H1 (cell line): Measurements from ENCODE around the gene FHL2. TPM values are rescaled to one million over a fixed set of nuclear protein-coding genes. Genes with fewer than 3 reads are reported as not detected.

Source experiments
- CTCF ChIA-PET: fragments of 300-600 bp; sonication (Branson Sonifier 250); formaldehyde crosslinking; loops from one replicate; lab custom pipeline; 2021; ENCODE audit not compliant: partially characterized antibody; lab: Charles Lee
- POLR2A ChIA-PET: fragments of 300-600 bp; sonication (Branson Sonifier 250); formaldehyde crosslinking; loops from one replicate; lab custom pipeline; 2021; ENCODE audit warnings: inconsistent platforms; ENCODE audit not compliant: partially characterized antibody; lab: Charles Lee
- DNase-seq, 2 experiments: peaks; one replicate each; pipeline versions ENCODE4 v3.0.0 to v3.0.0-alpha.2; 2010 to 2022; ENCODE audit warnings: low spot score in 2 of 2, low read depth in 1 of 2, mixed read lengths in 1 of 2
- FAIRE-seq: peaks from 2 replicates; lab custom pipeline; 2011; peaks lifted over from hg19 to GRCh38; lab: Jason Lieb, UNC
- H2AFZ ChIP-seq: 2 replicates; pipeline ENCODE4 v1.8.1; 2012; ENCODE audit warnings: low read length, inconsistent platforms
- H2AK5ac ChIP-seq: 2 replicates; pipeline ENCODE4 v1.6.1; 2013; ENCODE audit warnings: low read depth, low read length
- H2BK120ac ChIP-seq: replicated peaks from 2 replicates; pipeline ENCODE3; 2013; ENCODE audit warnings: low read depth, low read length, inconsistent platforms
- H2BK12ac ChIP-seq: 2 replicates; pipeline ENCODE4 v1.6.1; 2013; ENCODE audit warnings: low read depth, low read length
- H2BK15ac ChIP-seq: 2 replicates; pipeline ENCODE4 v1.6.1; 2013; ENCODE audit warnings: low read length
- H2BK20ac ChIP-seq: 2 replicates; pipeline ENCODE4 v1.6.1; 2013; ENCODE audit warnings: low read length
- H2BK5ac ChIP-seq: 2 replicates; pipeline ENCODE4 v1.6.1; 2013; ENCODE audit warnings: low read depth, low read length
- H3K14ac ChIP-seq: 2 replicates; pipeline ENCODE4 v1.6.1; 2013; ENCODE audit warnings: inconsistent platforms; ENCODE audit not compliant: insufficient read length
- H3K18ac ChIP-seq: 2 replicates; pipeline ENCODE4 v1.6.1; 2013; ENCODE audit warnings: low read length; ENCODE audit errors: extremely low read depth
- H3K23ac ChIP-seq: 2 replicates; pipeline ENCODE4 v1.6.1; 2013; ENCODE audit warnings: inconsistent platforms; ENCODE audit not compliant: insufficient read length
- H3K23me2 ChIP-seq: 2 replicates; pipeline ENCODE4 v1.6.1; 2013; ENCODE audit warnings: low read depth, low read length
- H3K27ac ChIP-seq: 2 replicates; pipeline ENCODE4 v1.6.1; 2011; ENCODE audit warnings: low read depth, low read length, inconsistent platforms
- H3K27me3 ChIP-seq, 4 experiments: replicated peaks in 1 of 4; 1 replicate in 1 of 4; 2 replicates in 3 of 4; pipeline versions ENCODE4 v1.6.1 to v1.8.1; 2011 to 2013; ENCODE audit warnings: low read length in 3 of 4, mild to moderate bottlenecking in 3 of 4, inconsistent platforms in 2 of 4, mixed read lengths in 2 of 4, moderate library complexity in 1 of 4; ENCODE audit not compliant: control insufficient read depth in 3 of 4, insufficient read depth in 3 of 4; ENCODE audit errors: extremely low read depth in 1 of 4
- H3K36me3 ChIP-seq, 4 experiments: 2 replicates each; pipeline versions ENCODE4 v1.6.1 to v1.8.1; 2011 to 2013; ENCODE audit warnings: mild to moderate bottlenecking in 4 of 4, low read length in 3 of 4, moderate library complexity in 2 of 4, control low read depth in 1 of 4, inconsistent platforms in 1 of 4; ENCODE audit not compliant: insufficient read depth in 4 of 4, control insufficient read depth in 2 of 4
- H3K4ac ChIP-seq: replicated peaks from 2 replicates; pipeline ENCODE3; 2013; ENCODE audit warnings: low read length, low read depth, mixed read lengths, inconsistent platforms; ENCODE audit not compliant: insufficient read length
- H3K4me1 ChIP-seq, 4 experiments: replicated peaks in 1 of 4; 1 replicate in 1 of 4; 2 replicates in 3 of 4; pipeline versions ENCODE4 v1.6.1 to v1.8.1; 2011 to 2013; ENCODE audit warnings: low read length in 3 of 4, inconsistent platforms in 2 of 4, mixed read lengths in 1 of 4; ENCODE audit not compliant: insufficient read depth in 4 of 4, control insufficient read depth in 3 of 4
- H3K4me2 ChIP-seq, 2 experiments: 2 replicates each; pipeline versions ENCODE4 v1.6.1 to v1.8.1; 2011 to 2013; ENCODE audit warnings: low read depth in 2 of 2, low read length in 2 of 2, control low read depth in 1 of 2, inconsistent platforms in 1 of 2, mild to moderate bottlenecking in 1 of 2; ENCODE audit not compliant: insufficient read depth in 1 of 2
- H3K4me3 ChIP-seq, 4 experiments: fragments of 200-600, 300-600 bp in 1 of 4; sonication (generic), shearing (Covaris generic), sonication (Bioruptor Twin) in 1 of 4; 2 replicates each; pipeline versions ENCODE4 v1.5.1 to v1.8.1; 2011 to 2016; ENCODE audit warnings: low read length in 4 of 4, low read depth in 3 of 4, control low read depth in 2 of 4, inconsistent platforms in 2 of 4, mild to moderate bottlenecking in 2 of 4, mixed read lengths in 1 of 4, moderate library complexity in 1 of 4; ENCODE audit not compliant: insufficient read depth in 2 of 4; ENCODE audit errors: extremely low read depth in 1 of 4
- H3K56ac ChIP-seq: replicated peaks from 2 replicates; pipeline ENCODE3; 2013; ENCODE audit warnings: low read depth, mild to moderate bottlenecking, mixed read lengths, low read length, inconsistent platforms; ENCODE audit not compliant: insufficient read length
- H3K79me1 ChIP-seq: 2 replicates; pipeline ENCODE4 v1.6.1; 2013; ENCODE audit warnings: low read depth, low read length, control low read depth
- H3K79me2 ChIP-seq, 2 experiments: 2 replicates each; pipeline versions ENCODE4 v1.6.1 to v1.8.1; 2012 to 2013; ENCODE audit warnings: low read length in 2 of 2, mild to moderate bottlenecking in 2 of 2, inconsistent platforms in 1 of 2; ENCODE audit not compliant: insufficient read depth in 2 of 2, control insufficient read depth in 1 of 2
- H3K9ac ChIP-seq, 4 experiments: replicated peaks in 1 of 4; 1 replicate in 1 of 4; 2 replicates in 3 of 4; pipeline versions ENCODE4 v1.6.1 to v1.8.1; 2011 to 2013; ENCODE audit warnings: low read depth in 3 of 4, low read length in 3 of 4, control low read depth in 2 of 4, mild to moderate bottlenecking in 2 of 4, moderate library complexity in 2 of 4, inconsistent platforms in 1 of 4; ENCODE audit errors: extremely low read depth in 1 of 4
- H3K9me3 ChIP-seq, 2 experiments: 2 replicates each; pipeline versions ENCODE4 v1.6.1 to v1.8.1; 2012 to 2013; ENCODE audit warnings: mild to moderate bottlenecking in 2 of 2, moderate library complexity in 2 of 2, control low read depth in 1 of 2, inconsistent platforms in 1 of 2, low read depth in 1 of 2, low read length in 1 of 2, mixed read lengths in 1 of 2; ENCODE audit not compliant: insufficient read depth in 2 of 2
- H4K20me1 ChIP-seq, 2 experiments: replicated peaks in 1 of 2; 2 replicates each; pipeline versions ENCODE3 to v1.8.1; 2011 to 2013; ENCODE audit warnings: inconsistent platforms in 2 of 2, low read length in 2 of 2, mild to moderate bottlenecking in 1 of 2; ENCODE audit not compliant: insufficient read depth in 2 of 2, control insufficient read depth in 1 of 2
- H4K5ac ChIP-seq: 2 replicates; pipeline ENCODE4 v1.6.1; 2013; ENCODE audit warnings: low read length, low read depth, mixed read lengths, inconsistent platforms; ENCODE audit not compliant: insufficient read length
- H4K8ac ChIP-seq: 2 replicates; pipeline ENCODE4 v1.8.0; 2013; ENCODE audit warnings: mild to moderate bottlenecking, moderate library complexity, low read length, inconsistent platforms; ENCODE audit not compliant: insufficient read depth; ENCODE audit errors: extremely low read depth
- H4K91ac ChIP-seq: replicated peaks from 2 replicates; pipeline ENCODE3; 2013; ENCODE audit warnings: low read length, mixed read lengths, inconsistent platforms; ENCODE audit not compliant: insufficient read length
- KDM5A ChIP-seq: fragments of 200-600 bp; IDR thresholded peaks from 2 replicates; pipeline ENCODE4 v1.7.1; 2012; ENCODE audit warnings: mild to moderate bottlenecking, low read length, inconsistent platforms, mixed read lengths
- RFX5 ChIP-seq: IDR thresholded peaks from 2 replicates; pipeline ENCODE4 v1.6.1; 2011; ENCODE audit warnings: low read depth, low read length, improper control_type of control experiment, borderline replicate concordance
- WGBS, 2 experiments: shearing (Covaris generic) in 1 of 2; methylation state at CpG; one replicate each; pipeline versions ENCODE4 v1.1.6 to v1.1.7; 2013 to 2015; ENCODE audit warnings: low lambda C conversion rate in 2 of 2, mixed read lengths in 2 of 2, inconsistent platforms in 1 of 2, low coverage in 1 of 2, missing lambda C conversion rate in 1 of 2; ENCODE audit not compliant: insufficient replicate concordance in 2 of 2, insufficient coverage in 1 of 2, insufficient read length in 1 of 2; ENCODE audit errors: extremely low coverage in 1 of 2, missing lambda C conversion rate in 1 of 2; 5-methylcytosine and 5-hydroxymethylcytosine counted together
- polyA plus RNA-seq, 7 experiments: library from polyadenylated mRNA; depleted of rRNA in 3 of 7; stranded (reverse) in 5 of 7; unstranded in 2 of 7; fragments of >200 nt in 5 of 7; fragments of 200-250 nt in 2 of 7; gene quantifications; 1 replicate in 5 of 7; 2 replicates in 1 of 7; 4 replicates in 1 of 7; pipeline versions ENCODE4 v1.2.1 to v1.2.3, GENCODE V29; 2011 to 2013; ENCODE audit warnings: missing spikeins in 2 of 7, mixed read lengths in 2 of 7
- total RNA-seq: library from RNA; stranded (reverse); fragmentation: NEBNext Ultra II Directional; extraction: Animal tissue kit (Norgen Biotek cat#: 25700); gene quantifications from 2 replicates; pipeline ENCODE4 v1.2.1, GENCODE V29; 2021

The FHL2 gene
- total and polyA plus RNA-seq, 2 of the 8 experiments (the other 6 are each of a cell fraction or from before 2014, with no cell fraction given), result 33.2 to 64.3 TPM

DNA sequence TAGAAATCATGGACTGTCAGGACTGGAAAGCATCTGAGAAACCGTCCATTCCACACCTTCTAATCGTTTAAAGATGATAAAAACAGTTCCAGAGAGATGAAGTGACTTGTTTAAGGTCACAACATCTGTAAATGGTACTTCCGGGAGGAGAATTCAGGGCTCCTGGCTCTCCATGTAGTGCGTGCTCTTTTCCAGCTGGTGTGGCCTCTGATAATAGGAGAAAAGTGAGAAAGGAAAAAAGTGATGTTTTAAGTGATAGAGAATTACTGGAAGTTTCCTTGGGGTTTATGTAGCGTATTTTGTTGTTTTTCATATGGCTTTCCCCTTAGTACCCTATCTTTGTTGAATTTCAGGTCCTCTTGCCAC is 60.8 kb downstream of the FHL2 start:
- H3K27ac ChIP-seq, result peak overlapping the region; percentile 60
- H3K9ac ChIP-seq, result peak overlapping the region; percentile 65 to 98 (median 79)
- whole genome bisulfite sequencing, 2 experiments, result 12 to 100% methylated on average over 1 to 5 of the region's 5 CpGs

More for the DNA sequence above, 60.8 kb downstream of the FHL2 start:
- Histone ChIP-seq H2BK120ac (no peak overlapping the region), H3K4me3 (peak overlapping the region; percentile 82 to 99 (median 96)), H4K20me1 (peaks cover 0 to 1% of the 10 kb centered on the region in 2 experiments), H3K4me2 (peak overlapping the region; percentile 72 to 74), H3K79me1 (no peaks in the 10 kb centered on the region; the same call in 1 of the 2 replicates), H4K91ac (no peak overlapping the region), H2BK12ac (no peak overlapping the region), H2BK5ac (no peak overlapping the region), H4K5ac (no peak overlapping the region), H2BK15ac (no peak overlapping the region), H2AK5ac (no peak overlapping the region), H3K56ac (no peak overlapping the region), H3K23me2 (peaks cover 7% of the 10 kb centered on the region; the same call in 1 of the 2 replicates), H3K27me3 (no peaks in the 10 kb centered on the region), H3K23ac (no peak overlapping the region), H3K36me3 (peaks cover 4 to 36% (median 21%) of the 10 kb centered on the region in 4 experiments; a peak in 7 of 8 replicates), H3K4ac (no peak overlapping the region), H3K4me1 (peaks cover 0 to 5% (median 0%) of the 10 kb centered on the region in 4 experiments; a peak in 2 of 7 replicates), H2BK20ac (no peak overlapping the region), H3K14ac (no peak overlapping the region), H3K18ac (no peak overlapping the region), H3K79me2 (peaks cover 16 to 44% of the 10 kb centered on the region in 2 experiments), H2AFZ (peak overlapping the region; percentile 6; the same call in 1 of the 2 replicates), H4K8ac (no peak overlapping the region), H3K9me3 (no peaks in the 10 kb centered on the region)
- FAIRE-seq (no peak), DNase-seq (no peak)
- ChIA-PET CTCF (interaction anchor here (0.5 to 1.5 kb wide), 5 partner anchors 40 to 218 kb away, joined by 3 to 4 read pairs (median 3); no protein-coding TSS in a partner anchor), POLR2A (interaction anchor here (1.1 to 2.9 kb wide), 7 partner anchors 9 to 184 kb away, joined by 3 to 11 read pairs (median 5); partner anchors contain the start of gene FHL2)
- TF ChIP-seq RFX5, result no peak
- 0 out of 2 replicates have a peak, but pooled peaks have one; percentile 25 for TF ChIP-seq KDM5A
